ENCODE results near the gene KDM4C. TPM values are rescaled to one million over a fixed set of nuclear protein-coding genes. Genes with fewer than 3 reads are reported as not detected.

Gene KDM4C
- total and polyA plus RNA-seq, 2 donors (not counting 1 experiment from before 2014, with no cell fraction given), result 49.7 to 141 TPM

DNA sequence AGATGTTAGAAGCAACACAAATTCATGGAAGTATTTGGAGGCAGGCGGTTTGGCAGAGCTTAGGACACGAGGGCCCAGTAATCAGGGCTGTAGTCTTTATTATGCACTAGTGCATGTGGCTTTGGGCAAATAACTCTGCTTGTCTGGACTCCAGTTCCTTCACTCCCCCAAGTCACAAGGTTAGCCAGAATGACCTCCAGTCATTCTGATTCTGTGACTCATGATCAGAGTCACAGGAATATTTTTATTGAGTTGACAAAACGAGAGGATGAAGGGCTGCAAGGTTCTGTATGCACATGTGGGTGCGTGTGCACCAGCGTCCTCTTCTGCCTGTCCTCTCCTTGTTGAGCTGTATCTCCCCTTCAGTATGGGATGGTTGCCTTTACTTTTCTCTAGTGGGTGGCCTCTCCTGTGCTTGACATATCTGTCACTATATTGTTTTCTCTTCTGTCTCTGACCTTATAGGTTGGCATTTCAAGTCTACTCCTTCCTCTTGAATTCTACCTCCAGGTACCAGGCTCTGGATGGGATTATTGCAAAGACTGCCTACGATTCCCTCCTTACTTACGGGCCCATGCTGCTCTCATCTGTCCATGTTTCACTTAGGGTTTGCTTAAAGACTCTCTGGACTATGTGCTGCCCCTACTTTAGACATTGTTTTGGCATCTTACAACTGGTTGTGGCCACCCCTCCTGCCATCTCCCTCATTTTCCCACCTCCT, 94.6 kb downstream of the KDM4C start:
- POLR2A ChIA-PET, result no interaction called here
- H3K4me2 ChIP-seq (replicated peaks; ENCODE audit: low read depth, low read length, poor library complexity, severe bottlenecking), result no peak overlapping the region
- H3K4me1 ChIP-seq (ENCODE audit: control insufficient read depth in 2 of 2, insufficient read depth in 2 of 2, low read length in 2 of 2), result no peaks in the 10 kb centered on the region
- Mint-ChIP-seq H3K9me3 (ENCODE audit: insufficient read depth) (no peaks in the 10 kb centered on the region), H3K4me3 (no peak overlapping the region), H3K27ac (no peak overlapping the region), H3K27me3 (no peaks in the 10 kb centered on the region), H3K4me1 (peaks cover 3% of the 10 kb centered on the region)
- no peak overlapping the region for H3K4me3 ChIP-seq (ENCODE audit: control extremely low read depth in 1 of 5, extremely low read depth in 1 of 5, insufficient read depth in 1 of 5, low read depth in 2 of 5, low read length in 4 of 5)
- WGBS (ENCODE audit: insufficient coverage), result 97% methylated on average over 5 of the region's 7 CpGs
- intact Hi-C loops (cut with micrococcal nuclease), result no loop called here
- peaks cover 7 to 49% of the 10 kb centered on the region in 2 experiments for H3K36me3 ChIP-seq (replicated peaks in 1 of 2; ENCODE audit: control extremely low read depth in 1 of 2, control insufficient read depth in 1 of 2, extremely low read depth in 1 of 2, insufficient read depth in 2 of 2, low read length in 1 of 2)
- CTCF ChIA-PET, result no interaction called here
- H3K27me3 ChIP-seq (replicated peaks in 1 of 4; ENCODE audit: control extremely low read depth in 1 of 4, control insufficient read depth in 3 of 4, insufficient read depth in 4 of 4, low read length in 3 of 4), result no peaks in the 10 kb centered on the region
- no peak overlapping the region for H2AFZ ChIP-seq (ENCODE audit: insufficient read depth, low read depth, low read length, poor library complexity, severe bottlenecking)
- no peaks in the 10 kb centered on the region for H3K9me3 ChIP-seq (ENCODE audit: control extremely low read depth in 1 of 3, control insufficient read depth in 2 of 3, insufficient read depth in 1 of 3, low read length in 2 of 3)
- ATAC-seq (ENCODE audit: low read depth) (no peak), DNase-seq (no peak)
- H3K79me2 ChIP-seq (ENCODE audit: control insufficient read depth, insufficient read depth, low read length), result peaks cover 73% of the 10 kb centered on the region
- no peak overlapping the region for H3K9ac ChIP-seq (ENCODE audit: low read length)
- no peak overlapping the region for H3K27ac ChIP-seq (ENCODE audit: low read length in 2 of 2)
- peaks cover 48% of the 10 kb centered on the region for H4K20me1 ChIP-seq (ENCODE audit: control insufficient read depth, insufficient read depth, low read length, poor library complexity, severe bottlenecking)
- TF ChIP-seq, protein P1, sequence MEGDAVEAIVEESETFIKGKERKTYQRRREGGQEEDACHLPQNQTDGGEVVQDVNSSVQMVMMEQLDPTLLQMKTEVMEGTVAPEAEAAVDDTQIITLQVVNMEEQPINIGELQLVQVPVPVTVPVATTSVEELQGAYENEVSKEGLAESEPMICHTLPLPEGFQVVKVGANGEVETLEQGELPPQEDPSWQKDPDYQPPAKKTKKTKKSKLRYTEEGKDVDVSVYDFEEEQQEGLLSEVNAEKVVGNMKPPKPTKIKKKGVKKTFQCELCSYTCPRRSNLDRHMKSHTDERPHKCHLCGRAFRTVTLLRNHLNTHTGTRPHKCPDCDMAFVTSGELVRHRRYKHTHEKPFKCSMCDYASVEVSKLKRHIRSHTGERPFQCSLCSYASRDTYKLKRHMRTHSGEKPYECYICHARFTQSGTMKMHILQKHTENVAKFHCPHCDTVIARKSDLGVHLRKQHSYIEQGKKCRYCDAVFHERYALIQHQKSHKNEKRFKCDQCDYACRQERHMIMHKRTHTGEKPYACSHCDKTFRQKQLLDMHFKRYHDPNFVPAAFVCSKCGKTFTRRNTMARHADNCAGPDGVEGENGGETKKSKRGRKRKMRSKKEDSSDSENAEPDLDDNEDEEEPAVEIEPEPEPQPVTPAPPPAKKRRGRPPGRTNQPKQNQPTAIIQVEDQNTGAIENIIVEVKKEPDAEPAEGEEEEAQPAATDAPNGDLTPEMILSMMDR (IDR thresholded peaks at IDR 0.05), result no peak
- TF ChIP-seq EZH2 (IDR thresholded peaks at IDR 0.05; ENCODE audit: borderline replicate concordance, insufficient read depth, low read depth, low read length, poor library complexity, severe bottlenecking), result no peak

DNA sequence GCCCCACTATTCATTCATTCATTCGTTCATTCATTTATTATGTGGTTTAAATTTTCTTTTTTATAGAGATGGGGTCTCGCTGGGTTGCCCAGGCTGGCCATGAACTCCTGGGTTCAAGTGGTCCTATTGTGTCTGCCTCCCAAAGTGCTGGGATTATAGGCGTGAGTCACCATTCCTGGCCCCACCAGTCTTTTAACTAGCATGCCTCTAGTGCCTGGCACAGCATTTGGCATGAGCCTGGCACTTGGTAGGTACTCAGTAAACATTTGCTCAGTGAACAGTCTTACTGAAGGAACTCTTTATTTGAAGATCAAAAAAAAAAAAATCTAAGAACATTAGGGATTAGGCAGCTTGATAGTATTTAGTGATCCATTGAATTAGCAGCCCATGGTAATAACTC, 98.1 kb downstream of the KDM4C start:
- no peak overlapping the region for H3K4me3 Mint-ChIP-seq
- H3K27me3 Mint-ChIP-seq, result no peaks in the 10 kb centered on the region
- 100% methylated on average over 1 of the region's 3 CpGs for WGBS (ENCODE audit: insufficient coverage)
- H3K36me3 ChIP-seq (replicated peaks in 1 of 2; ENCODE audit: control extremely low read depth in 1 of 2, control insufficient read depth in 1 of 2, extremely low read depth in 1 of 2, insufficient read depth in 2 of 2, low read length in 1 of 2), result peaks cover 8 to 46% of the 10 kb centered on the region in 2 experiments
- H4K20me1 ChIP-seq (ENCODE audit: control insufficient read depth, insufficient read depth, low read length, poor library complexity, severe bottlenecking), result peaks cover 64% of the 10 kb centered on the region
- DNase-seq, result no peak
- no peak overlapping the region for H3K27ac ChIP-seq (ENCODE audit: low read length in 2 of 2)
- peaks cover 10% of the 10 kb centered on the region for H3K4me1 Mint-ChIP-seq
- no peaks in the 10 kb centered on the region for H3K27me3 ChIP-seq (replicated peaks in 1 of 4; ENCODE audit: control extremely low read depth in 1 of 4, control insufficient read depth in 3 of 4, insufficient read depth in 4 of 4, low read length in 3 of 4)
- CTCF ChIA-PET, result no interaction called here
- no peak overlapping the region for H3K4me2 ChIP-seq (replicated peaks; ENCODE audit: low read depth, low read length, poor library complexity, severe bottlenecking)
- H3K9me3 Mint-ChIP-seq (ENCODE audit: insufficient read depth), result no peaks in the 10 kb centered on the region
- H3K4me3 ChIP-seq (ENCODE audit: control extremely low read depth in 1 of 5, extremely low read depth in 1 of 5, insufficient read depth in 1 of 5, low read depth in 2 of 5, low read length in 4 of 5), result no peak overlapping the region
- H3K79me2 ChIP-seq (ENCODE audit: control insufficient read depth, insufficient read depth, low read length), result peaks cover 70% of the 10 kb centered on the region
- no peak overlapping the region for H2AFZ ChIP-seq (ENCODE audit: insufficient read depth, low read depth, low read length, poor library complexity, severe bottlenecking)
- H3K9me3 ChIP-seq (ENCODE audit: control extremely low read depth in 1 of 3, control insufficient read depth in 2 of 3, insufficient read depth in 1 of 3, low read length in 2 of 3), result no peaks in the 10 kb centered on the region
- H3K4me1 ChIP-seq (ENCODE audit: control insufficient read depth in 2 of 2, insufficient read depth in 2 of 2, low read length in 2 of 2), result peaks cover 6 to 8% of the 10 kb centered on the region in 2 donors
- no peak overlapping the region for H3K9ac ChIP-seq (ENCODE audit: low read length)
- no peak for TF ChIP-seq EZH2 (IDR thresholded peaks at IDR 0.05; ENCODE audit: borderline replicate concordance, insufficient read depth, low read depth, low read length, poor library complexity, severe bottlenecking)
- TF ChIP-seq, protein P1 (IDR thresholded peaks at IDR 0.05), result no peak
- intact Hi-C loops (cut with micrococcal nuclease), result no loop called here
- POLR2A ChIA-PET, result no interaction called here
- H3K27ac Mint-ChIP-seq, result no peak overlapping the region
- ATAC-seq (ENCODE audit: low read depth), result no peak
